ENCODE results near the gene NOLC1.
"Not testable (repeated sequence)": the region's sequence is repeated elsewhere in the genome, so short reads cannot be mapped to it uniquely, and the experiment has no call there.

Gene NOLC1

GRCh38 chr10:102184606-102185005 lies 32.4 kb downstream of the NOLC1 start:
- ChIA-PET POLR2A (no interaction called here), CTCF (interaction anchor here (0.7 to 6.6 kb wide), 3 partner anchors 10 to 45 kb away, joined by 3 to 42 read pairs (median 5); no protein-coding TSS in a partner anchor)
- no peak for TF ChIP-seq CTCF (IDR thresholded peaks at IDR 0.05; ENCODE audit: control extremely low read depth, extremely low read depth, low read depth, missing control alignments)
- no peak for DNase-seq (ENCODE audit: extremely low spot score)

- POLR2A ChIA-PET, result no interaction called here
- no peak for DNase-seq (ENCODE audit: extremely low spot score)
- CTCF ChIA-PET, result interaction anchor here (6.6 kb wide), 1 partner anchor 16 kb away, joined by 42 read pairs; no protein-coding TSS in a partner anchor
Observed at GRCh38 chr10:102185272-102185671, 33.1 kb downstream of the NOLC1 start.

DNA sequence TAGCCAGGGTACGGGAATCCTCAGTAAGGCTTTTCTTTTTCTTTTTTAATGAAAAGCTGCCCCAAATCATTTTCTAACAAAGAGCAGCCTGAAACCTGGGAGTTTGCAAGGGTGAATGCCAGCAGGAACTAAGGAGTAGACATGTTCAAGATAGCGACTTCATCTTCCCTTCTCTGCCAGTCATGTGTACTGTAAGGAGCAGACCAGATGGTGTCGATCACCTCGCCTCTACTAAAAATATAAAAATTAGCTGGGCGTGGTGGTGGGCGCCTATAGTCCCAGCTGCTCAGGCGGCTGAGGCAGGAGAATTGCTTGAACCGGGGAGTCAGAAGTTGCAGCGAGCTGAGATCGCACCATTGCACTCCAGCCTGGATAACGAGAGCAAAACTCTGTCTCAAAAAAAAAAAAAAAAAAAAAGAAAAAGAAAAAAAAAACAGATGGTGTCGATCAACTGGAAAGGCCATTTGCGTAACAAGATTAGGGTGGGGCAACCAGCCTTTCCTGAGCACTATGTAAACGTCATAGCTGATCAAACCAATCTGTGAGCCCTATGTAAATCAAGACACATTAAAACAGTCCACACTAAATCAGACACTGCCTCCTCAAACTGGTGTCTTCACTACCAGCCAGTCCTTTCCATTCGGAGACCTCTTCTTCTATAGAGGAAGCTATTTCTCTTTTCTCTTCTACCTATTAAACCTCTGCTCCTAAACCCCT lies 33.8 kb downstream of the NOLC1 start:
- no peak for TF ChIP-seq CTCF (IDR thresholded peaks at IDR 0.05; ENCODE audit: control extremely low read depth, extremely low read depth, low read depth, missing control alignments)
- no peak for DNase-seq (ENCODE audit: extremely low spot score)
- POLR2A ChIA-PET, result no interaction called here
- CTCF ChIA-PET, result interaction anchor here (6.6 kb wide), 1 partner anchor 17 kb away, joined by 42 read pairs; no protein-coding TSS in a partner anchor

More at GRCh38 chr10:102185272-102185671, 33.1 kb downstream of the NOLC1 start:
- no peak for TF ChIP-seq CTCF (IDR thresholded peaks at IDR 0.05; ENCODE audit: control extremely low read depth, extremely low read depth, low read depth, missing control alignments)

- no peak for TF ChIP-seq CTCF (IDR thresholded peaks at IDR 0.05; ENCODE audit: control extremely low read depth, extremely low read depth, low read depth, missing control alignments)
- DNase-seq (ENCODE audit: extremely low spot score), result no peak
- ChIA-PET CTCF (interaction anchor here (1.2 to 6.6 kb wide), 6 partner anchors 9 to 163 kb away, joined by 3 to 42 read pairs (median 14); no protein-coding TSS in a partner anchor), POLR2A (no interaction called here)
Observed at GRCh38 chr10:102188298-102188940, 36.2 kb downstream of the NOLC1 start.

GRCh38 chr10:102188941-102189898 lies 37.0 kb downstream of the NOLC1 start:
- CTCF ChIA-PET, result interaction anchor here (1.0 to 6.6 kb wide), 8 partner anchors 10 to 195 kb away, joined by 3 to 42 read pairs (median 4); no protein-coding TSS in a partner anchor
- peak; percentile 44 for DNase-seq (ENCODE audit: extremely low spot score)
- POLR2A ChIA-PET, result not testable (repeated sequence)

DNA sequence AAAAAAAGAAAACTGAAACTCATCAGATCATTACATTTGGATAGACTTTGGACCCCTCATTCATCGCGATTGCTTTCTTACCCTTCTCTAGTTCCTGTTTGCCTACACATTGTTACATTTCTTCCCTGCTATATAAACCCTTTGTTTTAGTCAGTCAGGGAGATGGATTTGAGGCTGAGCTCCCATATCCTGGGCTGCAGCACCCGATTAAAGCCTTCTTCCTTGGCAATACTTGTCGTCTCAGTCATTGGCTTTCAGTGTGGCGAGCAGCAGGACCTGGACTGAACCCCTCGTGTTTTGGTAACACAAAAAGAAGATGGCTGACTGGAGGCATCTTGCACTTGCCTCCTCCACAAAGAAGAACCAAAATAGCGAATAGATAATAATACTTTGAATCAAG lies 39.8 kb downstream of the NOLC1 start:
- CTCF ChIA-PET, result interaction anchor here (1.1 to 5.2 kb wide), 5 partner anchors 12 to 160 kb away, joined by 3 to 24 read pairs (median 3); no protein-coding TSS in a partner anchor
- no peak for DNase-seq (ENCODE audit: extremely low spot score)
- TF ChIP-seq CTCF (IDR thresholded peaks at IDR 0.05; ENCODE audit: control extremely low read depth, extremely low read depth, low read depth, missing control alignments), result no peak
- POLR2A ChIA-PET, result no interaction called here

Data from GM10248 (cell line).